Ectodermal cell (in vitro differentiated cells): ENCODE results near the gene TADA2B.

Experiments used
- H3K27ac ChIP-seq: 2 replicates; pipeline ENCODE4 v1.7.0; 2013; ENCODE audit warnings: mild to moderate bottlenecking, low read depth, low read length; ENCODE audit not compliant: insufficient read depth, poor library complexity, severe bottlenecking
- H3K27me3 ChIP-seq: 2 replicates; pipeline ENCODE4 v1.7.0; 2013; ENCODE audit warnings: mild to moderate bottlenecking, low read length; ENCODE audit not compliant: insufficient read depth, control insufficient read depth, poor library complexity, severe bottlenecking
- H3K36me3 ChIP-seq: one replicate; pipeline ENCODE4 v1.7.0; 2013; ENCODE audit warnings: low read length; ENCODE audit not compliant: control insufficient read depth, insufficient read depth
- H3K4me1 ChIP-seq: one replicate; pipeline ENCODE4 v1.7.0; 2013; ENCODE audit warnings: low read length; ENCODE audit not compliant: control insufficient read depth, insufficient read depth
- H3K4me3 ChIP-seq: 2 replicates; pipeline ENCODE4 v1.7.0; 2013; ENCODE audit warnings: low read depth, low read length, control low read depth; ENCODE audit not compliant: insufficient read depth
- H3K9me3 ChIP-seq: 2 replicates; pipeline ENCODE4 v1.7.0; 2013; ENCODE audit warnings: mild to moderate bottlenecking, low read length, moderate library complexity; ENCODE audit not compliant: control insufficient read depth
- WGBS, 2 experiments: methylation state at CpG; one replicate each; pipeline ENCODE4 v1.1.7; 2013; ENCODE audit warnings: missing lambda C conversion rate in 2 of 2; 5-methylcytosine and 5-hydroxymethylcytosine counted together

Gene TADA2B

DNA sequence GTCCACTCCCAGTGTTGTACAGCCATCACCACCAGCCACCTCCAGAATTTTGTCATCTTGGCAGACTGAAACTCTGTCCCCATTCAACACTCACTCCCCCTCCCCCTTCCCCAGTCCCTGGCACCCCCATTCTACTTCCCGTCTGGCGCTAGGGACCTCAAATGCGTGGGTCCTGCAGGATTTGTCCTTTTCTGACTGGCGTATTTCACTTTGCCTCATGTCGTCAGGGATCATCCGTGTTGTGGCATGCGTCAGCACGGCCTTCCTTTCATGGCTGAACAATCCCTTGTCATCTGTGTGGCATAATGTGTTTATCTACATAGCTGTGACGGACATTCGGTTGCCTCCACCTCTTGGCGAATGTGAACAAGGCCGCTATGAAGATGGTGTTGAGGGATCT, 5.5 kb downstream of the TADA2B start:
- 95 to 96% methylated on average over 12 of the region's 12 CpGs for WGBS, 2 experiments
- H3K27me3 ChIP-seq = peaks cover 8% of the 10 kb centered on the region
- no peak overlapping the region for H3K4me3 ChIP-seq
- peaks cover 5% of the 10 kb centered on the region for H3K4me1 ChIP-seq
- H3K9me3 ChIP-seq = no peaks in the 10 kb centered on the region
- H3K27ac ChIP-seq = no peak overlapping the region
- no peaks in the 10 kb centered on the region for H3K36me3 ChIP-seq

GRCh38 chr4:7049295-7049694, 6.1 kb downstream of the TADA2B start:
- no peak overlapping the region for H3K4me3 ChIP-seq
- H3K4me1 ChIP-seq = peaks cover 2% of the 10 kb centered on the region
- no peaks in the 10 kb centered on the region for H3K36me3 ChIP-seq
- H3K27me3 ChIP-seq = peaks cover 1% of the 10 kb centered on the region
- 90 to 97% methylated on average over 4 of the region's 4 CpGs for WGBS, 2 experiments
- H3K27ac ChIP-seq = no peak overlapping the region
- H3K9me3 ChIP-seq = no peaks in the 10 kb centered on the region

- Histone ChIP-seq H3K27ac (no peak overlapping the region), H3K9me3 (no peaks in the 10 kb centered on the region), H3K27me3 (no peaks in the 10 kb centered on the region), H3K4me1 (no peaks in the 10 kb centered on the region), H3K4me3 (no peak overlapping the region), H3K36me3 (no peaks in the 10 kb centered on the region)
- WGBS, 2 experiments = 95 to 97% methylated on average over 11 of the region's 11 CpGs
Measured at GRCh38 chr4:7049739-7050138, 6.6 kb downstream of the TADA2B start.

- Histone ChIP-seq H3K36me3 (peaks cover 2% of the 10 kb centered on the region), H3K27me3 (no peaks in the 10 kb centered on the region), H3K4me3 (no peak overlapping the region), H3K4me1 (no peaks in the 10 kb centered on the region), H3K27ac (no peak overlapping the region), H3K9me3 (no peaks in the 10 kb centered on the region)
- WGBS, 2 experiments = 94 to 95% methylated on average over 36 of the region's 36 CpGs
Measured at GRCh38 chr4:7050481-7051143, 7.4 kb downstream of the TADA2B start.

GRCh38 chr4:7051144-7051495, 7.9 kb downstream of the TADA2B start:
- Histone ChIP-seq H3K4me3 (no peak overlapping the region), H3K9me3 (no peaks in the 10 kb centered on the region), H3K4me1 (no peaks in the 10 kb centered on the region), H3K36me3 (peaks cover 2% of the 10 kb centered on the region), H3K27ac (no peak overlapping the region), H3K27me3 (no peaks in the 10 kb centered on the region)
- 89 to 91% methylated on average over 12 of the region's 12 CpGs for WGBS, 2 experiments

DNA sequence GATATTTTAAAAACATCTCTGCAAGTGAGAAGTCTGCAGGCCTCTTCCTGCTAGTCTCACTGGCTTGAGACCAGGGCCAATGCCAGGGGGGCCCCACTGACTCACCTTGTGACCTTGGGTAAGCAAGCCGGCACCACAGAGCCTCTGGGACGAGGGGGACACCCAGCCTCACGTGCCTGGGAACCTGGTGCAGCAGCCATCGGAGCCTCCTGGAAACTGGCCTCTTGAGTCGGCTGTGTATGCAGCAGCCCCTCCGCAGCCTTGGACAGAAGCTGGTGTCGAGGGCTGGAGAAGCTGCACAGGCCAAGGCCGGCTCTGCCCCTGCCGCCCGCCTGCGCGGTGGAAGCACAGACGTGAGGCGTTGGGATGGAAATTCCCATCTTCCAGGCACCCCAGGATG, 8.7 kb downstream of the TADA2B start:
- Histone ChIP-seq H3K9me3 (no peaks in the 10 kb centered on the region), H3K4me3 (no peak overlapping the region), H3K27me3 (no peaks in the 10 kb centered on the region), H3K27ac (no peak overlapping the region), H3K36me3 (peaks cover 2% of the 10 kb centered on the region), H3K4me1 (no peaks in the 10 kb centered on the region)
- 95 to 96% methylated on average over 14 of the region's 14 CpGs for WGBS, 2 experiments

DNA sequence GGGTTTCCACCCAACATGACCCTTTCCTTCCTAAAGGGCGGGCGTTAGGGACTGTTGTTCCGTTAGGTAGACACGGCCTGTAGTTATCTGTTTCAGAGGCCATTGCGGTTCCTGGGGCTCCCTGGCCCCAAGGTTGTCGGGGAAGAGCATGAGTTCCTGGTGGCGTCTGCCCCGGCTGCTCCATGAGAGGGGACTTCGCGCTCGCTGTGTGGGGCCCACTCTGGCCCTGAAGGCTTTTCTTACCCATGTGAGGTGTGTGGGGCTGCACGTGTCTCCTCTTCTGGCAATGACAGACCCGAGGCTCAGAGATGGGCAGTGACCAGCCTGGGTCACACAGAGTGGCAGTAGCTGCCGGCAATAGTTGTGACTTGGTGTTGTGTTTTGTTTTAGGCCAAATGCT, 9.1 kb downstream of the TADA2B start:
- Histone ChIP-seq H3K9me3 (no peaks in the 10 kb centered on the region), H3K27me3 (no peaks in the 10 kb centered on the region), H3K36me3 (peaks cover 2% of the 10 kb centered on the region), H3K27ac (no peak overlapping the region), H3K4me1 (no peaks in the 10 kb centered on the region), H3K4me3 (no peak overlapping the region)
- WGBS, 2 experiments = 94 to 95% methylated on average over 14 of the region's 14 CpGs

GRCh38 chr4:7052923-7053715, 9.9 kb downstream of the TADA2B start:
- no peak overlapping the region for H3K27ac ChIP-seq
- WGBS, 2 experiments = 94 to 95% methylated on average over 20 of the region's 20 CpGs

GRCh38 chr4:7054106-7054880, 11.1 kb downstream of the TADA2B start:
- no peak overlapping the region for H3K4me3 ChIP-seq
- WGBS, 2 experiments = 96% methylated on average over 52 of the region's 52 CpGs
- H3K27ac ChIP-seq = no peak overlapping the region
- H3K36me3 ChIP-seq = peaks cover 5% of the 10 kb centered on the region
- no peaks in the 10 kb centered on the region for H3K9me3 ChIP-seq
- H3K27me3 ChIP-seq = no peaks in the 10 kb centered on the region
- H3K4me1 ChIP-seq = no peaks in the 10 kb centered on the region

More at GRCh38 chr4:7052923-7053715, 9.9 kb downstream of the TADA2B start:
- Histone ChIP-seq H3K36me3 (peaks cover 3% of the 10 kb centered on the region), H3K4me3 (no peak overlapping the region), H3K27me3 (no peaks in the 10 kb centered on the region), H3K9me3 (no peaks in the 10 kb centered on the region), H3K4me1 (no peaks in the 10 kb centered on the region)
